IgD-negative memory B cell (primary cell): ENCODE measurements around the gene FAM43A. TPM values are rescaled to one million over a fixed set of nuclear protein-coding genes. Genes with fewer than 3 reads are reported as not detected.

ENCODE experiments used
- H3K27ac Mint-ChIP-seq, 3 donors: one replicate each; pipeline ENCODE4 v1.8.0; 2020 to 2022; ENCODE audit warnings: mild to moderate bottlenecking in 3 of 3, mixed read lengths in 3 of 3, moderate library complexity in 1 of 3
- H3K27me3 Mint-ChIP-seq: one replicate; pipeline ENCODE4 v1.8.0; 2021; ENCODE audit warnings: mixed read lengths
- H3K36me3 Mint-ChIP-seq: one replicate; pipeline ENCODE4 v1.8.0; 2020; ENCODE audit warnings: mild to moderate bottlenecking, mixed read lengths
- H3K4me1 Mint-ChIP-seq, 3 donors: one replicate each; pipeline ENCODE4 v1.8.0; 2020 to 2022; ENCODE audit warnings: mixed read lengths in 3 of 3, mild to moderate bottlenecking in 1 of 3
- H3K4me3 Mint-ChIP-seq, 4 donors: one replicate each; pipeline ENCODE4 v1.8.0; 2020 to 2022; ENCODE audit warnings: mild to moderate bottlenecking in 4 of 4, mixed read lengths in 4 of 4, moderate library complexity in 3 of 4
- H3K9me3 Mint-ChIP-seq, 3 donors: one replicate each; pipeline ENCODE4 v1.8.0; 2020 to 2021; ENCODE audit warnings: mixed read lengths in 3 of 3, mild to moderate bottlenecking in 1 of 3
- polyA plus RNA-seq: library from polyadenylated mRNA; unstranded; fragments of 300-500 nt; fragmentation: Illumina TruSeq; gene quantifications from one replicate; pipeline ENCODE4 v1.2.3, GENCODE V29; 2021

The FAM43A gene
- polyA plus RNA-seq, 1 donor from 2014 or later, result 33.1 TPM

DNA sequence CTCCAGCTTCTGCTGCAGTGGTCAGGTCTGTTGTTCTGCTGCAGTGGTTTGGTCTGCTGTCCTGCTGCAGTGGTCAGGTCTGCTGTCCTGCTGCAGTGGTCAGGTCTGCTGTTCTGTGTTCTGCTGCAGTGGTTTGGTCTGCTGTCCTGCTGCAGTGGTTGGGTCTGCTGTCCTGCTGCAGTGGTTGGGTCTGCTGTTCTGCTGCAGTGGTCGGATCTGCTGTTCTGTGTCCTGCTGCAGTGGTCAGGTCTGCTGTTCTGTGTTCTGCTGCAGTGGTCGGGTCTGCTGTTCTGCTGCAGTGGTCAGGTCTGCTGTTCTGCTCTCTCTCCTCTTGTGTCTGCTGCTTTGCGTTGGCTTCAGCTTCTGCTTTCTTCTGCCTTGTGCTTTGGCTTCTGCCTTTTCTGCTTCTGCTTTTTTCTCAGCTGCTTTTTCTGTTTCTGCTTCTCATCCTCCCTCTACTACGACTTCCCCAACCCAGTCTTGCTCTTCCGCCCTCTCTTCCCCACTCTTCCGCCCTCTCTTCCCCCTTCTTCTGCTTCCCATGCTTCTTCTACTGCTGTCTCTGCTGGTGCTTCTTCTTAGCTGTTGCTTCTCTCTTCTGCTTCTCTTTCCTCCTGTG is 50.7 kb downstream of the FAM43A start:
- H3K9me3 Mint-ChIP-seq, result peaks cover 2 to 9% (median 4%) of the 10 kb centered on the region in 3 donors
- peaks cover 3% of the 10 kb centered on the region for H3K27me3 Mint-ChIP-seq
- no peak overlapping the region for H3K4me3 Mint-ChIP-seq
- peaks cover 17 to 33% (median 21%) of the 10 kb centered on the region in 3 donors for H3K4me1 Mint-ChIP-seq
- H3K27ac Mint-ChIP-seq, result no peak overlapping the region
- no peaks in the 10 kb centered on the region for H3K36me3 Mint-ChIP-seq

DNA sequence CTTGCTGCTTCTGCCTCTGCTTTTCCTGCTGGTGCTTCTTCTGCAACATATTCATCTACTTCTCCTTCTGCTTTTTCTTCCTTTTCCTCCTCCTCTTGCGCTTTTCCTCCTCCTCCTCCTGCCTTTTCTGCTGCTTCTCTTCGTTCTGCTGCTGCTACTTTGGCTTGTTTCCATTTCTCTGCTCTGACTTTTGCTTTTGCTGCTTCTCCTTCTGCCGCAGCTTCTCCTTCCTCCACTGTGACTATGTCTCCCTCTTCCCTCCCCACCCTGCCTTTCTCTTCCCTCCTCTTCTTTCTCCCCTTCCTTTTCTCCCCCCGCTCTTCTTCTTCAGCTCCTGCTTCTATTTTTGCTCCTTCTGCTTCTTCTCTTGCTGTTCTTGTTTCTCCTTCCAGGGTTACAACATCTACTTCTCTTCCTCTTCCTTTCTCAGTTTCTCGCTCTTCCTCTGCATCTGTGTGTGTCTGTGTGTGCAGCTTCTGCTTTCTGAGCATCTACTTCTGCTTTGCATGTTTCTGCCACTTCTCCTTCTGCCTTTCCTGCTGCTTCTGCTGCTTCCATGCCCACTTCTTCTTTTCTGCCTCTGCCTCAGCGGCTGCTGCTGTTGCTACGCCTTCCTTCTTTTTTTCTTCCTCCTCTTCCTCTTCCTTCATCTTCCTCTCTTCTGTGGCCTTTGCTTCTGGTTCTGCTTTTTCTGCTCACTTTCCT is 51.4 kb downstream of the FAM43A start:
- H3K27me3 Mint-ChIP-seq, result peaks cover 3% of the 10 kb centered on the region
- H3K27ac Mint-ChIP-seq, result no peak overlapping the region
- peaks cover 10 to 27% (median 14%) of the 10 kb centered on the region in 3 donors for H3K4me1 Mint-ChIP-seq
- no peaks in the 10 kb centered on the region for H3K36me3 Mint-ChIP-seq
- no peak overlapping the region for H3K4me3 Mint-ChIP-seq
- peaks cover 2 to 9% (median 4%) of the 10 kb centered on the region in 3 donors for H3K9me3 Mint-ChIP-seq

Other genes starting within 250 kb of the FAM43A start
- 4.2 TPM for gene ATP13A3, start 198.9 kb upstream of the FAM43A start, polyA plus RNA-seq
- 2.2 TPM for gene TMEM44, start 52.5 kb upstream of the FAM43A start, polyA plus RNA-seq
- 35.5 TPM for gene LSG1, start 13.7 kb upstream of the FAM43A start, polyA plus RNA-seq